NCI-H524 (cell line): Measurements from ENCODE around the gene NSF.
"Not testable (repeated sequence)": the region's sequence is repeated elsewhere in the genome, so short reads cannot be mapped to it uniquely, and the experiment has no call there.

Experiments
- DNase-seq, 2 experiments: peaks; one replicate each; lab custom pipeline; 2025; lab: John Stamatoyannopoulos, UW

NSF gene

GRCh38 chr17:46590157-46591146 is at the start of gene NSF:
TSS of gene NSF (plus strand) at chr17:46590669. CDS start at chr17:46590776, 107 bp downstream.
- DNase-seq = not testable (repeated sequence)

GRCh38 chr17:46548607-46549006 is 41.9 kb upstream of the NSF start:
- DNase-seq = not testable (repeated sequence)

GRCh38 chr17:46559155-46559554 is 31.3 kb upstream of the NSF start:
- DNase-seq = not testable (repeated sequence)

GRCh38 chr17:46560048-46560447 is 30.4 kb upstream of the NSF start:
- not testable (repeated sequence) for DNase-seq

- not testable (repeated sequence) for DNase-seq
These were observed 24.2 kb upstream of the NSF start for GRCh38 chr17:46566284-46566683.

- not testable (repeated sequence) for DNase-seq
These were observed 23.5 kb upstream of the NSF start for GRCh38 chr17:46566980-46567379.

GRCh38 chr17:46571796-46572195 is 18.7 kb upstream of the NSF start:
- DNase-seq = not testable (repeated sequence)

GRCh38 chr17:46579083-46580075 is 11.1 kb upstream of the NSF start, which contains the start of gene ARL17A:
TSS of gene ARL17A (minus strand) at chr17:46579691. CDS start at chr17:46576322, 3,369 bp downstream.
- DNase-seq = not testable (repeated sequence)

GRCh38 chr17:46580082-46580481 is 10.4 kb upstream of the NSF start:
- not testable (repeated sequence) for DNase-seq

- DNase-seq = not testable (repeated sequence)
These were observed 5.0 kb upstream of the NSF start for GRCh38 chr17:46585444-46585843.

- not testable (repeated sequence) for DNase-seq
These were observed 863 bp downstream of the NSF start for GRCh38 chr17:46591332-46591731.

- DNase-seq = not testable (repeated sequence)
These were observed 8.0 kb downstream of the NSF start for GRCh38 chr17:46598344-46598931.

- not testable (repeated sequence) for DNase-seq
These were observed 10.3 kb downstream of the NSF start for GRCh38 chr17:46600767-46601166.

- DNase-seq = not testable (repeated sequence)
These were observed 12.7 kb downstream of the NSF start for GRCh38 chr17:46603125-46603524.

GRCh38 chr17:46611304-46611703 is 20.8 kb downstream of the NSF start:
- DNase-seq = not testable (repeated sequence)

GRCh38 chr17:46613876-46614275 is 23.4 kb downstream of the NSF start:
- not testable (repeated sequence) for DNase-seq

GRCh38 chr17:46617121-46617520 is 26.7 kb downstream of the NSF start:
- DNase-seq = not testable (repeated sequence)

GRCh38 chr17:46618975-46619374 is 28.5 kb downstream of the NSF start:
- DNase-seq = not testable (repeated sequence)

- not testable (repeated sequence) for DNase-seq
These were observed 33.3 kb downstream of the NSF start for GRCh38 chr17:46623790-46624189.

- not testable (repeated sequence) for DNase-seq
These were observed 34.3 kb downstream of the NSF start for GRCh38 chr17:46624726-46625125.

- not testable (repeated sequence) for DNase-seq
These were observed 37.0 kb downstream of the NSF start for GRCh38 chr17:46627452-46627851.
